OCI-LY3 (cell line): ENCODE data around the gene NDUFV3.
"Not testable (repeated sequence)": the region's sequence is repeated elsewhere in the genome, so short reads cannot be mapped to it uniquely, and the experiment has no call there.

Experiments
- H2AFZ ChIP-seq: fragments of 200-600, 300-600 bp; shearing (Covaris generic); 2 replicates; pipeline ENCODE4 v1.6.0; 2014; ENCODE audit warnings: antibody characterized with exemption, low read depth, low read length
- H3K27ac ChIP-seq: fragments of 200-600, 300-600 bp; sonication (generic); 2 replicates; pipeline ENCODE4 v1.5.1; 2014; ENCODE audit warnings: mild to moderate bottlenecking, low read length, moderate library complexity, mixed read lengths
- H3K27me3 ChIP-seq: fragments of 200-600, 300-600 bp; sonication (generic); 2 replicates; pipeline ENCODE4 v1.6.1; 2014; ENCODE audit warnings: low read depth, low read length, mixed read lengths
- H3K36me3 ChIP-seq: fragments of 200-600, 300-600 bp; sonication (generic); replicated peaks from 2 replicates; pipeline ENCODE3; 2014; ENCODE audit warnings: low read depth, low read length, mixed read lengths
- H3K4me1 ChIP-seq: fragments of 300-600, 200-600 bp; sonication (generic); 2 replicates; pipeline ENCODE4 v1.6.1; 2014; ENCODE audit warnings: low read length, mixed read lengths
- H3K4me2 ChIP-seq: fragments of 200-600, 300-600 bp; sonication (generic); 2 replicates; pipeline ENCODE4 v1.6.1; 2014; ENCODE audit warnings: low read length, mixed read lengths
- H3K4me3 ChIP-seq: fragments of 300-600, 200-600 bp; sonication (generic); 2 replicates; pipeline ENCODE4 v1.5.1; 2014; ENCODE audit warnings: antibody characterized with exemption, mild to moderate bottlenecking, low read length, moderate library complexity
- H3K79me2 ChIP-seq: fragments of 300-600, 200-600 bp; shearing (Covaris generic); 2 replicates; pipeline ENCODE4 v1.6.1; 2014; ENCODE audit warnings: mild to moderate bottlenecking, low read length, mixed read lengths
- H3K9ac ChIP-seq: fragments of 300-600, 200-600 bp; shearing (Covaris generic); 2 replicates; pipeline ENCODE4 v1.6.0; 2014; ENCODE audit warnings: mild to moderate bottlenecking, low read length, moderate library complexity
- H3K9me3 ChIP-seq: fragments of 200-600, 300-600 bp; shearing (Covaris generic); 2 replicates; pipeline ENCODE4 v1.6.1; 2014; ENCODE audit warnings: low read length, mixed read lengths; ENCODE audit not compliant: insufficient read depth
- H4K20me1 ChIP-seq: fragments of 200-600, 300-600 bp; sonication (generic); 2 replicates; pipeline ENCODE4 v1.6.1; 2016; ENCODE audit warnings: low read length, mixed read lengths; ENCODE audit not compliant: insufficient read depth
- CTCF ChIP-seq: fragments of 200-600, 300-600 bp; sonication (generic); IDR thresholded peaks from 2 replicates; pipeline ENCODE4 v1.5.1; 2014; ENCODE audit warnings: antibody characterized with exemption, low read length, low read depth
- EZH2phosphoT487 ChIP-seq: fragments of 200-600 bp; shearing (Covaris generic); IDR thresholded peaks from 2 replicates; pipeline ENCODE4 v1.6.1; 2018; ENCODE audit warnings: antibody characterized with exemption, mixed run types, low read depth

Gene NDUFV3

GRCh38 chr21:42905195-42905594 lies 12.1 kb downstream of the NDUFV3 start:
- H4K20me1 ChIP-seq: no peaks in the 10 kb centered on the region
- H3K36me3 ChIP-seq: peaks cover 18% of the 10 kb centered on the region
- TF ChIP-seq CTCF (no peak), EZH2phosphoT487 (no peak)
- H3K27ac ChIP-seq: no peak overlapping the region
- no peak overlapping the region for H2AFZ ChIP-seq
- H3K4me2 ChIP-seq: no peak overlapping the region
- no peaks in the 10 kb centered on the region for H3K27me3 ChIP-seq
- H3K9me3 ChIP-seq: no peaks in the 10 kb centered on the region
- H3K79me2 ChIP-seq: peaks cover 5% of the 10 kb centered on the region; the same call in 1 of the 2 replicates
- H3K4me1 ChIP-seq: no peaks in the 10 kb centered on the region
- no peak overlapping the region for H3K9ac ChIP-seq
- no peak overlapping the region for H3K4me3 ChIP-seq

- Histone ChIP-seq H2AFZ (no peak overlapping the region), H3K36me3 (peaks cover 15% of the 10 kb centered on the region), H4K20me1 (no peaks in the 10 kb centered on the region), H3K27ac (no peak overlapping the region), H3K4me1 (no peaks in the 10 kb centered on the region), H3K9ac (no peak overlapping the region), H3K79me2 (0 out of 2 replicates have a peak, but pooled peaks cover 2% of the 10 kb centered on the region), H3K9me3 (no peaks in the 10 kb centered on the region), H3K27me3 (no peaks in the 10 kb centered on the region), H3K4me2 (no peak overlapping the region), H3K4me3 (no peak overlapping the region)
- TF ChIP-seq CTCF: no peak
- TF ChIP-seq EZH2phosphoT487: no peak
These were observed 13.1 kb downstream of the NDUFV3 start for GRCh38 chr21:42906233-42906632.

- H2AFZ ChIP-seq, H4K20me1 ChIP-seq, H3K9me3 ChIP-seq, H3K4me3 ChIP-seq, H3K4me2 ChIP-seq, H3K79me2 ChIP-seq, H3K4me1 ChIP-seq, H3K9ac ChIP-seq, H3K27me3 ChIP-seq, H3K27ac ChIP-seq: not testable (repeated sequence)
- peaks cover 14% of the 10 kb centered on the region for H3K36me3 ChIP-seq
These were observed 15.4 kb downstream of the NDUFV3 start for GRCh38 chr21:42908484-42908883.

GRCh38 chr21:42911920-42912319 lies 18.8 kb downstream of the NDUFV3 start:
- H3K4me3 ChIP-seq, H3K9me3 ChIP-seq, H3K36me3 ChIP-seq, H3K27me3 ChIP-seq, H4K20me1 ChIP-seq, H2AFZ ChIP-seq, H3K4me2 ChIP-seq, H3K4me1 ChIP-seq, H3K27ac ChIP-seq, H3K79me2 ChIP-seq, H3K9ac ChIP-seq: not testable (repeated sequence)

GRCh38 chr21:42913476-42913875 lies 20.4 kb downstream of the NDUFV3 start:
- no peaks in the 10 kb centered on the region for H3K9me3 ChIP-seq
- peaks cover 5% of the 10 kb centered on the region for H3K36me3 ChIP-seq
- H3K9ac ChIP-seq: no peak overlapping the region
- no peak overlapping the region for H3K4me2 ChIP-seq
- H2AFZ ChIP-seq: no peak overlapping the region
- no peaks in the 10 kb centered on the region for H3K27me3 ChIP-seq
- H3K27ac ChIP-seq: no peak overlapping the region
- H3K79me2 ChIP-seq: no peaks in the 10 kb centered on the region
- no peaks in the 10 kb centered on the region for H4K20me1 ChIP-seq
- no peaks in the 10 kb centered on the region for H3K4me1 ChIP-seq
- no peak for TF ChIP-seq EZH2phosphoT487
- no peak for TF ChIP-seq CTCF
- no peak overlapping the region for H3K4me3 ChIP-seq
